Measurements from ENCODE around the gene SPON1.

GRCh38 chr11:14270690-14271542 lies 308.4 kb downstream of the SPON1 start:
- TF ChIP-seq CTCF (IDR thresholded peaks at IDR 0.05) (no peak), POLR2A (IDR thresholded peaks at IDR 0.05) (no peak)

All from suprapubic skin (tissue), 3 donors.